ENCODE measurements around the gene YPEL4.

GRCh38 chr11:57646799-57647303 is 2.9 kb downstream of the YPEL4 start:
- TF ChIP-seq ELF4 (IDR thresholded peaks at IDR 0.05) (no peak), TARDBP (IDR thresholded peaks at IDR 0.05) (no peak), SUZ12 (IDR thresholded peaks at IDR 0.05) (no peak), SP1 (IDR thresholded peaks at IDR 0.05) (no peak), HDGF (IDR thresholded peaks at IDR 0.05; ENCODE audit: borderline replicate concordance) (no peak), ARNT (IDR thresholded peaks at IDR 0.05) (no peak), FOXA1 (IDR thresholded peaks at IDR 0.05) (no peak), CTBP1 (IDR thresholded peaks at IDR 0.05; ENCODE audit: borderline replicate concordance) (no peak), FOXM1 (IDR thresholded peaks at IDR 0.05; ENCODE audit: borderline replicate concordance) (no peak), FOXK2 (IDR thresholded peaks at IDR 0.05) (no peak)

Data from HEK293T (cell line).